Measurements from ENCODE around the gene KRT82. TPM values are rescaled to one million over a fixed set of nuclear protein-coding genes. Genes with fewer than 3 reads are reported as not detected.

Gene KRT82
- polyA plus RNA-seq, 1 of the 3 experiments (the other 2 are of a cell fraction) = not detected

DNA sequence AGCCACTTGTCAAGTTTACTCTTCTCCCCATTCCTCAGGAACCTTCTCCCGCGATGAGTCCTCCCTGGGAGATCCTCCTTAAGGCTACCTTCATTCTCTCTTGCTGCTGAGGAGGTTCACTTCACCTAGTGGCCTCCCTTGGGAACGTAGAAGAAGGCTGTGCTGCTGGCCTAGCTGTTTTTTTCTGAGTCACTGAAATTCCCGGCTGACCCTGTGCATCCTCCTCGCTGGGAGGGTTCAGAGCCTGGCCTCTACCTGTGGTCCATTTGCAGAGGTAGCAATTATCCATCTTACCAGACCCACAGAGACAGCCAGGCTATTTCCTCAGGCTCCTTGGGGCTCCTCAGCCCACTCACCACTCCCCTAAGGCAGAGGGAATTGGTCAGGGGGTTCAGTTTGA lies 4.6 kb downstream of the KRT82 start:
- Histone ChIP-seq H3K4me3 (ENCODE audit: low read depth in 2 of 2, low read length in 1 of 2) (no peak overlapping the region), H3F3A (replicated peaks; ENCODE audit: insufficient read depth) (no peaks in the 10 kb centered on the region), H3K4me2 (no peak overlapping the region), H3K9me2 (no peaks in the 10 kb centered on the region), H2AFZ (ENCODE audit: low read depth) (no peak overlapping the region), H3K79me2 (ENCODE audit: insufficient read depth) (no peaks in the 10 kb centered on the region), H3K9me3 (no peaks in the 10 kb centered on the region), H3K9ac (no peak overlapping the region), H3K27ac (ENCODE audit: low read depth in 2 of 2, low read length in 1 of 2) (no peak overlapping the region), H3K36me3 (replicated peaks in 1 of 2; ENCODE audit: control insufficient read depth in 1 of 2, insufficient read depth in 2 of 2, low read length in 1 of 2) (no peaks in the 10 kb centered on the region), H3K27me3 (ENCODE audit: insufficient read depth) (peaks cover 42% of the 10 kb centered on the region), H4K20me1 (ENCODE audit: insufficient read depth) (no peaks in the 10 kb centered on the region), H3K4me1 (ENCODE audit: control insufficient read depth in 1 of 2, insufficient read depth in 2 of 2, low read depth in 1 of 2, low read length in 1 of 2) (no peaks in the 10 kb centered on the region)
- DNase-seq = no peak
- CTCF ChIA-PET = interaction anchor here (0.9 to 2.2 kb wide), 4 partner anchors 10 to 40 kb away, joined by 3 to 8 read pairs (median 4); no protein-coding TSS in a partner anchor
- POLR2A ChIA-PET = no interaction called here
- 50% methylated on average over 4 of the region's 5 CpGs for WGBS (ENCODE audit: low lambda C conversion rate)
- no peak for TF ChIP-seq EZH2phosphoT487 (IDR thresholded peaks at IDR 0.05; ENCODE audit: borderline replicate concordance, low read depth)
- TF ChIP-seq MXI1 (IDR thresholded peaks at IDR 0.05; ENCODE audit: low read depth, low read length) = no peak
- no peak for TF ChIP-seq EP300 (IDR thresholded peaks at IDR 0.05; ENCODE audit: borderline replicate concordance in 1 of 2, low read depth in 1 of 2, low read length in 1 of 2)
- TF ChIP-seq, protein P1, sequence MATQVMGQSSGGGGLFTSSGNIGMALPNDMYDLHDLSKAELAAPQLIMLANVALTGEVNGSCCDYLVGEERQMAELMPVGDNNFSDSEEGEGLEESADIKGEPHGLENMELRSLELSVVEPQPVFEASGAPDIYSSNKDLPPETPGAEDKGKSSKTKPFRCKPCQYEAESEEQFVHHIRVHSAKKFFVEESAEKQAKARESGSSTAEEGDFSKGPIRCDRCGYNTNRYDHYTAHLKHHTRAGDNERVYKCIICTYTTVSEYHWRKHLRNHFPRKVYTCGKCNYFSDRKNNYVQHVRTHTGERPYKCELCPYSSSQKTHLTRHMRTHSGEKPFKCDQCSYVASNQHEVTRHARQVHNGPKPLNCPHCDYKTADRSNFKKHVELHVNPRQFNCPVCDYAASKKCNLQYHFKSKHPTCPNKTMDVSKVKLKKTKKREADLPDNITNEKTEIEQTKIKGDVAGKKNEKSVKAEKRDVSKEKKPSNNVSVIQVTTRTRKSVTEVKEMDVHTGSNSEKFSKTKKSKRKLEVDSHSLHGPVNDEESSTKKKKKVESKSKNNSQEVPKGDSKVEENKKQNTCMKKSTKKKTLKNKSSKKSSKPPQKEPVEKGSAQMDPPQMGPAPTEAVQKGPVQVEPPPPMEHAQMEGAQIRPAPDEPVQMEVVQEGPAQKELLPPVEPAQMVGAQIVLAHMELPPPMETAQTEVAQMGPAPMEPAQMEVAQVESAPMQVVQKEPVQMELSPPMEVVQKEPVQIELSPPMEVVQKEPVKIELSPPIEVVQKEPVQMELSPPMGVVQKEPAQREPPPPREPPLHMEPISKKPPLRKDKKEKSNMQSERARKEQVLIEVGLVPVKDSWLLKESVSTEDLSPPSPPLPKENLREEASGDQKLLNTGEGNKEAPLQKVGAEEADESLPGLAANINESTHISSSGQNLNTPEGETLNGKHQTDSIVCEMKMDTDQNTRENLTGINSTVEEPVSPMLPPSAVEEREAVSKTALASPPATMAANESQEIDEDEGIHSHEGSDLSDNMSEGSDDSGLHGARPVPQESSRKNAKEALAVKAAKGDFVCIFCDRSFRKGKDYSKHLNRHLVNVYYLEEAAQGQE (IDR thresholded peaks at IDR 0.05; ENCODE audit: low read depth, low read length) = no peak
- TF ChIP-seq ELF1 (IDR thresholded peaks at IDR 0.05) = no peak
- TF ChIP-seq USF1 (IDR thresholded peaks at IDR 0.05; ENCODE audit: borderline replicate concordance, low read depth) = no peak
- TF ChIP-seq NFIC (IDR thresholded peaks at IDR 0.05; ENCODE audit: borderline replicate concordance) = no peak
- TF ChIP-seq, protein P2, sequence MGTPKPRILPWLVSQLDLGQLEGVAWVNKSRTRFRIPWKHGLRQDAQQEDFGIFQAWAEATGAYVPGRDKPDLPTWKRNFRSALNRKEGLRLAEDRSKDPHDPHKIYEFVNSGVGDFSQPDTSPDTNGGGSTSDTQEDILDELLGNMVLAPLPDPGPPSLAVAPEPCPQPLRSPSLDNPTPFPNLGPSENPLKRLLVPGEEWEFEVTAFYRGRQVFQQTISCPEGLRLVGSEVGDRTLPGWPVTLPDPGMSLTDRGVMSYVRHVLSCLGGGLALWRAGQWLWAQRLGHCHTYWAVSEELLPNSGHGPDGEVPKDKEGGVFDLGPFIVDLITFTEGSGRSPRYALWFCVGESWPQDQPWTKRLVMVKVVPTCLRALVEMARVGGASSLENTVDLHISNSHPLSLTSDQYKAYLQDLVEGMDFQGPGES (IDR thresholded peaks at IDR 0.05; ENCODE audit: low read depth, low read length) = no peak
- TF ChIP-seq FOXJ3 (CRISPR knock-in tag; IDR thresholded peaks at IDR 0.05) = no peak
- TF ChIP-seq MEF2A (IDR thresholded peaks at IDR 0.05; ENCODE audit: borderline replicate concordance, low read depth) = no peak
- TF ChIP-seq, protein P3, sequence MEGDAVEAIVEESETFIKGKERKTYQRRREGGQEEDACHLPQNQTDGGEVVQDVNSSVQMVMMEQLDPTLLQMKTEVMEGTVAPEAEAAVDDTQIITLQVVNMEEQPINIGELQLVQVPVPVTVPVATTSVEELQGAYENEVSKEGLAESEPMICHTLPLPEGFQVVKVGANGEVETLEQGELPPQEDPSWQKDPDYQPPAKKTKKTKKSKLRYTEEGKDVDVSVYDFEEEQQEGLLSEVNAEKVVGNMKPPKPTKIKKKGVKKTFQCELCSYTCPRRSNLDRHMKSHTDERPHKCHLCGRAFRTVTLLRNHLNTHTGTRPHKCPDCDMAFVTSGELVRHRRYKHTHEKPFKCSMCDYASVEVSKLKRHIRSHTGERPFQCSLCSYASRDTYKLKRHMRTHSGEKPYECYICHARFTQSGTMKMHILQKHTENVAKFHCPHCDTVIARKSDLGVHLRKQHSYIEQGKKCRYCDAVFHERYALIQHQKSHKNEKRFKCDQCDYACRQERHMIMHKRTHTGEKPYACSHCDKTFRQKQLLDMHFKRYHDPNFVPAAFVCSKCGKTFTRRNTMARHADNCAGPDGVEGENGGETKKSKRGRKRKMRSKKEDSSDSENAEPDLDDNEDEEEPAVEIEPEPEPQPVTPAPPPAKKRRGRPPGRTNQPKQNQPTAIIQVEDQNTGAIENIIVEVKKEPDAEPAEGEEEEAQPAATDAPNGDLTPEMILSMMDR (IDR thresholded peaks at IDR 0.05) = no peak

Measured in SK-N-SH (cell line).